ENCODE results near the gene TCEAL9.

GRCh38 chrX:103397707-103398106 is 41.4 kb downstream of the TCEAL9 start:
- TF ChIP-seq, protein P1, sequence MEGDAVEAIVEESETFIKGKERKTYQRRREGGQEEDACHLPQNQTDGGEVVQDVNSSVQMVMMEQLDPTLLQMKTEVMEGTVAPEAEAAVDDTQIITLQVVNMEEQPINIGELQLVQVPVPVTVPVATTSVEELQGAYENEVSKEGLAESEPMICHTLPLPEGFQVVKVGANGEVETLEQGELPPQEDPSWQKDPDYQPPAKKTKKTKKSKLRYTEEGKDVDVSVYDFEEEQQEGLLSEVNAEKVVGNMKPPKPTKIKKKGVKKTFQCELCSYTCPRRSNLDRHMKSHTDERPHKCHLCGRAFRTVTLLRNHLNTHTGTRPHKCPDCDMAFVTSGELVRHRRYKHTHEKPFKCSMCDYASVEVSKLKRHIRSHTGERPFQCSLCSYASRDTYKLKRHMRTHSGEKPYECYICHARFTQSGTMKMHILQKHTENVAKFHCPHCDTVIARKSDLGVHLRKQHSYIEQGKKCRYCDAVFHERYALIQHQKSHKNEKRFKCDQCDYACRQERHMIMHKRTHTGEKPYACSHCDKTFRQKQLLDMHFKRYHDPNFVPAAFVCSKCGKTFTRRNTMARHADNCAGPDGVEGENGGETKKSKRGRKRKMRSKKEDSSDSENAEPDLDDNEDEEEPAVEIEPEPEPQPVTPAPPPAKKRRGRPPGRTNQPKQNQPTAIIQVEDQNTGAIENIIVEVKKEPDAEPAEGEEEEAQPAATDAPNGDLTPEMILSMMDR (IDR thresholded peaks at IDR 0.05): no peak
- TF ChIP-seq POLR2AphosphoS5 (IDR thresholded peaks at IDR 0.05) (no peak), POLR2A (IDR thresholded peaks at IDR 0.05) (no peak)

Measured in stomach (tissue), 4 donors.